ENCODE results near the gene ANKRD60.

Gene ANKRD60

DNA sequence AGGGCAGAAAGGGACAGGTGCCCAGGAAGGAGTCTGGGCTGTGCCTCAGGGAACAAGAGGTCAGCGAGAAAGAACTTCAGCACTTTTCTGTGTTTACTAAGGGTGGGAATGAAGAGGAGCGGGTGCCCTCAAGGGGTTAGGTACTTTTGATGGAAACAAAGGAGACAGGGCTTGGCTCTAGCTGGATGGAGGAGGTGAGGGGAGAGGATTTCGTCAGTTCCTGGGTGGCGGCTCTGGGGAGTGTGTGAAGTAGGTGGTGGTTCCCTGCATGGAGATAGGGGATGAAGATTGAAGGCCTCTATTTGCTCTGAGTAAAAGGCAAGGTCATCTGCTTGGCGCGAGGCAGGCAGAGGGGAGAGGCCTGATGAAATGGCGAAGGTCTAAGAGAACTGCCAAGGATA lies 40.0 kb upstream of the ANKRD60 start:
- H3K4me3 ChIP-seq (ENCODE audit: low read depth, low read length), result no peak overlapping the region
- TF ChIP-seq, protein P1, sequence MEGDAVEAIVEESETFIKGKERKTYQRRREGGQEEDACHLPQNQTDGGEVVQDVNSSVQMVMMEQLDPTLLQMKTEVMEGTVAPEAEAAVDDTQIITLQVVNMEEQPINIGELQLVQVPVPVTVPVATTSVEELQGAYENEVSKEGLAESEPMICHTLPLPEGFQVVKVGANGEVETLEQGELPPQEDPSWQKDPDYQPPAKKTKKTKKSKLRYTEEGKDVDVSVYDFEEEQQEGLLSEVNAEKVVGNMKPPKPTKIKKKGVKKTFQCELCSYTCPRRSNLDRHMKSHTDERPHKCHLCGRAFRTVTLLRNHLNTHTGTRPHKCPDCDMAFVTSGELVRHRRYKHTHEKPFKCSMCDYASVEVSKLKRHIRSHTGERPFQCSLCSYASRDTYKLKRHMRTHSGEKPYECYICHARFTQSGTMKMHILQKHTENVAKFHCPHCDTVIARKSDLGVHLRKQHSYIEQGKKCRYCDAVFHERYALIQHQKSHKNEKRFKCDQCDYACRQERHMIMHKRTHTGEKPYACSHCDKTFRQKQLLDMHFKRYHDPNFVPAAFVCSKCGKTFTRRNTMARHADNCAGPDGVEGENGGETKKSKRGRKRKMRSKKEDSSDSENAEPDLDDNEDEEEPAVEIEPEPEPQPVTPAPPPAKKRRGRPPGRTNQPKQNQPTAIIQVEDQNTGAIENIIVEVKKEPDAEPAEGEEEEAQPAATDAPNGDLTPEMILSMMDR (IDR thresholded peaks at IDR 0.05; ENCODE audit: borderline replicate concordance, insufficient read depth, low read depth, low read length), result no peak

DNA sequence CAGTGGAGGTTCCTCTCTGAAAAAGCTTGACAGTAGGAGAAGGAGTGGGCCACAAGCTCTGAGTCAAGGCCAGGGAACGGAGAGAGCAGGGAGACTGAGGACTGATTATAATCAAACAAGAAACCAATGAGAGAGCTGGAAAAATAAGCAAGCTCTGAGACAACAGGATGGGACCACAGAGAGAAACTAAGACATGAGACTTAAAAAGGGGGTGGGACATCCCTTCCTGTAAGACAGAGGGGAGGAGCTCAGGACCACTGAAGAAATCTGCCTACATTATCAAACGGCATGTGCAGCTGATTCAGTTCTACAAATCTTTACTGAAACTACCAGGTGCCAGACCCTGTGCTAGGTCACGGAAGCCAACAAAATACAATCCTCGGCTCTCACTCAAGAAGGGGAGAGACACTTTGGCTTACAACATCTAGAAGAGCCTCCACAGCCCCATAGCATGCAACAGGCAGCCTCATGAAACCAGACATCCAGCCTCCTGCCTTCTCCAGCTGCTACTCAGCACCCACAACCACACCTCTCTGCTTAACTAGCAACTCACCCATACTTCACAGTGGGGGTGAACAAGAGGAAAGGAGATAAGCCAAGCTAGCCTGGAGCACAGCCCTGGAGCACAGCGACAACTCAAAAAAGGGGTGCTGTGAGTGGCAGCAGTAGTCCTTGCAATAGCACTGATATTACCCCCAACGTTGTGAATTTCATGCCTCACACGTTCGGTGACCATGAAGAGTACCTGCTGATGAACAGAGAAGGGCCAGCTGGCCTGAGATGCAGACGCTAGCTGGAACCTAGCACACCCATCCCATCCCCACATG lies 39.1 kb upstream of the ANKRD60 start:
- H3K4me3 ChIP-seq (ENCODE audit: low read depth, low read length), result no peak overlapping the region
- TF ChIP-seq, protein P1 (IDR thresholded peaks at IDR 0.05; ENCODE audit: borderline replicate concordance, insufficient read depth, low read depth, low read length), result no peak

DNA sequence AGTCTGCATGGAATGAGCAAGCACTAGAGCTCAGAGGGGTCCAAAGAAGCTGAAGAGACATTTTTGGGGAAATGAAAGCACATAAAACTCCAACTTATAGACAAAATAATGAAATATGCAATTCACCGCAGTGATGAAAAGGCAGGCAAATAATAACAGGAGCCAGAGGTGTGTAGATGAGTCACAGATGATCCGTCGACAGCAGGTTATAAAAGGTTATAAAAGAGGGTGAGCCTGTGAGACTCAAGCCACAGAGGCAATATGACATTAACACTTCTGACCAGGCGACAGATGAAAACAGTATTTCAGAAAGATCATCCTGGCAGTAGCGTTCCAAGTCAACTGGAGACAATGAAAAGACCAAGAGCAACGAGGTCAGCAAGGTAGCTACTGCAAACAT lies 35.8 kb upstream of the ANKRD60 start:
- no peak overlapping the region for H3K4me3 ChIP-seq (ENCODE audit: low read depth, low read length)
- TF ChIP-seq, protein P1 (IDR thresholded peaks at IDR 0.05; ENCODE audit: borderline replicate concordance, insufficient read depth, low read depth, low read length), result no peak

DNA sequence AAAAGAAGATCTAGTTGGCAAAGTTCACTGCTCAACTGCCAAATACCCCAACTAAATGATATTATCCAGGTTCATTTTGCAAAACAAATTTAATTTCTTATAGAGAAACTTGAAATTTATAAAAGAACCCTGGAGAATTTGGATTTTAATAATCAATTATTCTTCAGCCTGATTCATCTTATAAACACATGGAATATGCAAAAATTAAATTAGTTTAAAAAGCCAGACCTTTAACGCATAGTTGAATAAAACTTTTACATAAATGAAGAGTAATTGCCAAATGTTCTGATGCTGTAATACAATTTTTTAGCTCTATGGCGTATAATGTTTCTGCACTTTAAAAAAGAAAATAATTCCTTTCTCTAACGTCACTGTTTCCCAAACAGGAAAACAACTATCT lies 33.2 kb upstream of the ANKRD60 start:
- TF ChIP-seq, protein P1 (IDR thresholded peaks at IDR 0.05; ENCODE audit: borderline replicate concordance, insufficient read depth, low read depth, low read length), result no peak

DNA sequence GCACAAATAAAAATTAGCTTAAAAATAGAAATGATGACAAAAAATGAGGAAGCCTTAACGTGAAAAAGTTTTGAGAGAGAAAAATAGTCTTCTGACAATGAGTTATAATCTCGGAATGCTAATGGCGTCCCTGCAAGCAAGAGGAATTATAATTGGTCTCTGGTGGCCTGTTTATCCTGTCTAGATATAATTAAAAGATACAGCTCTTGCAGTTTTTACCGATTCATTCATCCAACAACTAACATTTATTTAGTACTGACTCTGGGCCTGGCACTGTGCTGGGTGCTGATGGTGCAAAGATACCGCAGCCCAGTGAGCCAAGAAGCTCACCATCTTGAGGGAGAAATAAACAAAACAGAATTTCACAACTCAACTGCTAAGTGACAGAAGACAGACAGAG lies 31.6 kb upstream of the ANKRD60 start:
- TF ChIP-seq, protein P1 (IDR thresholded peaks at IDR 0.05; ENCODE audit: borderline replicate concordance, insufficient read depth, low read depth, low read length), result no peak
- no peak overlapping the region for H3K4me3 ChIP-seq (ENCODE audit: low read depth, low read length)

More for the DNA sequence above, 33.2 kb upstream of the ANKRD60 start:
- H3K4me3 ChIP-seq (ENCODE audit: low read depth, low read length), result no peak overlapping the region

DNA sequence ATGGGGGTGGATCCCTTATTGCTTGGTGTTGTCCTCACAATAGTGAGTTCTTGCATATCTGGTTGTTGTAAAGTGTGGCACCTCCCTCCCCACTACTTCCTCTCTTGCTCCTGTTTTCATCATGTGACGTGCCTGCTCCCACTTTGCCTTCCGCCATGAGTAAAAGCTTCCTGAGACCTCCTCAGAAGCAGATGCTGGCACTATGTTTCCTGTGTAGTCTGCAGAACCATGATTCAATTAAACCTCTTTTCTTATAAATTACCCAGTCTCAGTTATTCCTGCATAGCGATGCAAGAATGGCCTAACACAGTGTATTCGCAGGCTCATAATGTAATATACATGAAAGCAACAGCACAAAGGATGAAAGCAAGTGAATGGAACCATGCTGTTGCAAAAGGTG lies 28.4 kb upstream of the ANKRD60 start:
- no peak overlapping the region for H3K4me3 ChIP-seq (ENCODE audit: low read depth, low read length)
- TF ChIP-seq, protein P1 (IDR thresholded peaks at IDR 0.05; ENCODE audit: borderline replicate concordance, insufficient read depth, low read depth, low read length), result no peak

DNA sequence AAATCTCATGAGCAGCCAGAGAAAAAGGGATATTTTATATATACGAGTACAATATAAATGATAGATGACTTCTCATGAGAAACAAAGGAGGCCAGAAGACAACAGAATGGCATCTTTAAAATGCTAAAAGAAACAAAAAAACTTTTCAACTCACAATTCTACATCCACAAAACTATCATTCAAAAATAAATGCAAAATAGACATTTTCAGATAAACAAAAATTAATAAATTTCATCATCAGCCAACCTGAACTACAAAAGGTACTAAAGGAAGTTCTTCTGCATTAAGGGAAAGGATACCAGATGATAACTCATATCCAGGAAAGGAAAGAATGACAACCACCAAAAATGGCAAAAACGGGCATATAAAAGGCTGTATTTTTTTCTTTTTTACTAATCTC lies 27.9 kb upstream of the ANKRD60 start:
- H3K4me3 ChIP-seq (ENCODE audit: low read depth, low read length), result no peak overlapping the region
- TF ChIP-seq, protein P1 (IDR thresholded peaks at IDR 0.05; ENCODE audit: borderline replicate concordance, insufficient read depth, low read depth, low read length), result no peak
